ENCODE results near the gene RSF1.
"Not testable (repeated sequence)": the region's sequence is repeated elsewhere in the genome, so short reads cannot be mapped to it uniquely, and the experiment has no call there.

RSF1 gene, protein sequence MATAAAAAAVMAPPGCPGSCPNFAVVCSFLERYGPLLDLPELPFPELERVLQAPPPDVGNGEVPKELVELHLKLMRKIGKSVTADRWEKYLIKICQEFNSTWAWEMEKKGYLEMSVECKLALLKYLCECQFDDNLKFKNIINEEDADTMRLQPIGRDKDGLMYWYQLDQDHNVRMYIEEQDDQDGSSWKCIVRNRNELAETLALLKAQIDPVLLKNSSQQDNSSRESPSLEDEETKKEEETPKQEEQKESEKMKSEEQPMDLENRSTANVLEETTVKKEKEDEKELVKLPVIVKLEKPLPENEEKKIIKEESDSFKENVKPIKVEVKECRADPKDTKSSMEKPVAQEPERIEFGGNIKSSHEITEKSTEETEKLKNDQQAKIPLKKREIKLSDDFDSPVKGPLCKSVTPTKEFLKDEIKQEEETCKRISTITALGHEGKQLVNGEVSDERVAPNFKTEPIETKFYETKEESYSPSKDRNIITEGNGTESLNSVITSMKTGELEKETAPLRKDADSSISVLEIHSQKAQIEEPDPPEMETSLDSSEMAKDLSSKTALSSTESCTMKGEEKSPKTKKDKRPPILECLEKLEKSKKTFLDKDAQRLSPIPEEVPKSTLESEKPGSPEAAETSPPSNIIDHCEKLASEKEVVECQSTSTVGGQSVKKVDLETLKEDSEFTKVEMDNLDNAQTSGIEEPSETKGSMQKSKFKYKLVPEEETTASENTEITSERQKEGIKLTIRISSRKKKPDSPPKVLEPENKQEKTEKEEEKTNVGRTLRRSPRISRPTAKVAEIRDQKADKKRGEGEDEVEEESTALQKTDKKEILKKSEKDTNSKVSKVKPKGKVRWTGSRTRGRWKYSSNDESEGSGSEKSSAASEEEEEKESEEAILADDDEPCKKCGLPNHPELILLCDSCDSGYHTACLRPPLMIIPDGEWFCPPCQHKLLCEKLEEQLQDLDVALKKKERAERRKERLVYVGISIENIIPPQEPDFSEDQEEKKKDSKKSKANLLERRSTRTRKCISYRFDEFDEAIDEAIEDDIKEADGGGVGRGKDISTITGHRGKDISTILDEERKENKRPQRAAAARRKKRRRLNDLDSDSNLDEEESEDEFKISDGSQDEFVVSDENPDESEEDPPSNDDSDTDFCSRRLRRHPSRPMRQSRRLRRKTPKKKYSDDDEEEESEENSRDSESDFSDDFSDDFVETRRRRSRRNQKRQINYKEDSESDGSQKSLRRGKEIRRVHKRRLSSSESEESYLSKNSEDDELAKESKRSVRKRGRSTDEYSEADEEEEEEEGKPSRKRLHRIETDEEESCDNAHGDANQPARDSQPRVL (N-terminal part only)

DNA sequence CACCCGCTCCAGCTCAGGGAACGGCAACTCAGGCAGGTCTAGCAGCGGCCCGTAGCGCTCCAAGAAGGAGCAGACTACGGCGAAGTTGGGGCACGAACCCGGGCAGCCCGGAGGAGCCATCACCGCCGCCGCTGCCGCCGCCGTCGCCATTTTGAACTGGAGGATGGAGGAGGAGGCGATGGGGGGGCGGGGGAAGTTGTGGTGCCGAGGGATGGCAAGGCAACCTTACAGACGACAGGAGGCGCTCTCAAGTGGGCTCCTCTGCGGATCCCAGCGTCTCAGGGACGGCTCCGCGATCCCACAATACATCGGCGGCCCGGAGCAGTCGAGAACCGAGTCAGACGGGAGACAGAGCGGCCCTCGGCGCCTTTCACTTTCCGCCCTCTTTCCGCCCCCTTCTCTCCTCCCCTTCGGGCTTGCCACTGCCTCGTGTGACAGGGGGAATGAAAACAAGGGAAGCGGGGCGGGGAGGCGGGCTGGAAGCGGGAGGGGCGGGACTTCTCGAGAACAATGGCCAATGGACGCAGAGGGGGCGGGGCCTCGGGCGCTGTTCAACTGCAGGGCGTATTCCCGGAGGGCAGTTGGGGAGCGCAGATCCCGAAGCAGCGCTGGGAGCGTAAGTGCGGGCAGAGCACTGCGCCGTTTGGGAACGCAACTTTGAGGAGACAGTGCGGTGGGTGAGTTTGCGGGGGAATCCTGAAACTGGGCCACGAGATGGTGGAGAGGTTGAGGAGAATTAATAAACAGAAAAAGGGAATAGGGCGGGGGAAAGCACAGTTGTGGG lies at the start of gene RSF1, which contains the start of gene AAMDC:
TSS of gene RSF1 (minus strand) at position 158 of the 784 bp plus-strand sequence. CDS start at position 150, 8 bp downstream.
TSS of gene AAMDC (plus strand) at position 580 of the 784 bp plus-strand sequence. CDS start 21,353 bp downstream, outside the sequence.
- peak; percentile 98 for DNase-seq

DNA sequence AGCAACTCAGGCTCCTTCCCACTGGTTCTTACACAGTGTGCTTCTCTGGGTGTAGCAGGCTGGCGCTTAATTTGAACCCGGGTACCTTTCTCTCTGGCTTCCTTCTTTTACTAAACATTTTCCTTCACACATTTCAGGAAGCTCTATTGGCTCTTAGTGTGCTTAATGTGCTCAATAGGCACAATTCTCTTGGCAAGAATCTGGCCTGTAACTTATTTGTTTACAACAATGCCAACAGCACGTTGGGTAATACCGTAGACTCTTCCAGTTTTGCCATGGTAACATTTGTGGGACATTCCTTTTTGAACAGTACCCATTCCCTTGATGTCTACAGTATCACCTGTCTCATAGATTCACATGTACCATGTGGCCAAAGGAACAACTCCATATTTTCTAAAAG lies 48.2 kb upstream of the RSF1 start:
- DNase-seq = no peak

DNA sequence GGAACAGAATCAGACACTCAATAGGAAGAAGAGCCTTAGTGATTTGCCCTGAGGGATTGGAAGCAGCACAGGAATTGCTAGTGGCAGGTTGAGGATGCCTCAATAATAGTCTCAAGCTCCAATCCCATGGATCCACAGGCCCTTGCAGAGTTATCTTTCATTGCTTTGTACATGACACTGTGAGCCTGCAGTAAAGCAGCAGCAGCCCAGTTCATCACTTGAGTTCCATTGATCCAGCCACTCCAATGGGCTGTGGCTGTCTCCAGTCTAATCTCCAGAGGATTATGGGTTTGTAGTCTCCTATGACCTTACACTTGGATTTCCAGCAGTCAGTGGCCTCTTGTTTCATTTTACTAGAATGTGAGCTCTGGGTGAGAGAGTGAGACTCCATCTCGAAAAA lies 45.8 kb upstream of the RSF1 start:
- DNase-seq = no peak

DNA sequence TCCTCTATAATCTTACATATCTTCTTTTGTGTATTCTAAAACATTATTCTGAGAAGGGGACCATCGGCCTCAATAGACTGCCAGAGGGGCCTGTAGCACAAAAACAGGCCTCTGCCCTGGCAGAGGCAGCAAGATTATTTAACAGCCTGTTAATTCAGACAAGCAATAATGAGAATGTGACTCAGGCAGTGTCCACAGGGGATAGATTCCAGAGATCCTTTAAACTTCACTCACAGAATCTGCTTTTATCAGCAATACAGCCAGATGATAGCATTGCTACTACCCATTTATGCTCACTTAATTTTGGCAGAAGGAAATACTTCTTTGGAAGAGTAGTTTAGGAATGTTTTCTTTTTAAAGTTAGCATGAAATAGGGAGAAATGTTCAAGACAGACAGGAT lies 45.3 kb upstream of the RSF1 start:
- no peak for DNase-seq

DNA sequence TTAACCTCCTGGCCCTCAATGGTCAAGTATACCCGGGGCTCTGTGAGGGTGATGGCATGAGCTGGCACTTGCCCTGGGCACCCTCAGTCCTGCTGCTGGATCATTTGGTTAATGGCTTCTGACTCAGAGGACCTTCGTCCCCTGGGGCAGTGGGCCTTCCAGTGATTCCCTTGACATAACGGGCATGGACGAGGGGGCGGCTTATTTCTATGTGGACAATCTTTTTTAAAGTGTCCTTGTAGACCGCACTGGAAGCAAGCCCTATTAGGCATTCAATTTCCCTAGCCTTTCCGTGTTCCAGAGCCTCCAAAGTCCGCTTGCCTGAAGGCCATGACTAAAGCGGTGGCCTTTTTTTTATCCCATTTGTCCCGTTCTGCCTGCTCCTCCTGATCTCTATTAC lies 40.9 kb upstream of the RSF1 start:
- not testable (repeated sequence) for DNase-seq

DNA sequence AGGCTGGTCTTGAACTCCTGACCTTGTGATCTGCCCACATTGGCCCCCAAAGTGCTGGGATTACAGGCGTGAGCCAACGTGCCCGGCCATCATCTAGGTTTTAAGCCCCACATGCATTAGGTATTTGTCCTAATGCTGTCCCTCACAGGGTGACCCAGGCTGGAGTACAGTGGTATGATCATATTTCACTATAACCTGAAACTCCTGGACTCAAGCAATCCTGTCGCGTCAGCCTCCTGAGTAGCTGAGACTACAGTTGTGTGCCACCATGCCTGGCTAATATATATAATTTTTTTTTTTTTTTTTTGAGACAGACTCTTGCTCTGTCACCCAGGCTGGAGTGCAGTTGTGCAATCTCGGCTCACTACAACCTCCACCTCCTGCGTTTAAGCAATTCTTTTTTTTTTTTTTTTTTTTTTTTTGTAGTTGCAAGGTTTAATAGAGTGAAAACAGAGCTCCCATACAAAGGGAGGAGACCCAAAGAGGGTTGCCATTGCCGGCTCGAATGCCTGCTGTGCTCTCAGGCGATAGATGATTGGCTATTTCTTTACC lies 37.5 kb upstream of the RSF1 start:
- DNase-seq = not testable (repeated sequence)

DNA sequence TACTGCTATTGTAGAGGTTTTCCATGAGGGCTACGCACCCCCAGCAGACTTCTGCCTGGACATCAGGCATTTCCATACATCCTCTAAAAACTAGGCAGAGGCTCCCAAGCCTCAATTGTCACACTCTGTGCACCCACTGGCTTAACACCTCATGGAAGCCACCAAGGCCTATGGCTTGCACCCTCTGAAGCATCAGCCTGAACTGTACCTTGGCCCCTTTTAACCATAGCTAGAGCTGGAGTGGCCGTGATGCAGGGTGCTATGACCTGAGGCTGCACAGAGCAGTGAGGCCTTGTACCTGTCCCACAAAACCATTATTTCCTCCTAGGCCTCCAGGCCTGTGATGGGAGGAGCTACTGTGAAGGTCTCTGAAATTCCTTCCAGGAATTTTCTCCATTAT lies 34.3 kb upstream of the RSF1 start:
- no peak for DNase-seq

DNA sequence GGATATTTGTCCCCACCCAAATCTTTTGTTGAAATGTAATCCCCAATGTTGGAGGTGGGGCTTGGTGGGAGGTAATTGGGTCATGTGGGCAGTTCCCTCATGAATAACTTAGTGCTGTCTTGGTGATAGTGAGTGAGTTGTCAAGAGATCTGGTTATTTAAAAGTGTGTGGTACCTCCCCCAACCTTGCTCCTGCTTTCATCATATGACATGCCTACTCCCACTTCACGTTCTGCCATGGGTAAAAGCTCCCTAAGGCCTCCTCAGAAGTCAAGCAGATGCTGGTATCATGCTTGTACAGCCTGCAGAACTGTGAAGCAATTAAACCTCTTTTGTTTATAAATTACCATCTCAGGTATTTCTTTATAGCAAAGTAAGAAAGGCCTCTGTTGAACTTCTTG lies 31.0 kb upstream of the RSF1 start:
- DNase-seq = no peak

DNA sequence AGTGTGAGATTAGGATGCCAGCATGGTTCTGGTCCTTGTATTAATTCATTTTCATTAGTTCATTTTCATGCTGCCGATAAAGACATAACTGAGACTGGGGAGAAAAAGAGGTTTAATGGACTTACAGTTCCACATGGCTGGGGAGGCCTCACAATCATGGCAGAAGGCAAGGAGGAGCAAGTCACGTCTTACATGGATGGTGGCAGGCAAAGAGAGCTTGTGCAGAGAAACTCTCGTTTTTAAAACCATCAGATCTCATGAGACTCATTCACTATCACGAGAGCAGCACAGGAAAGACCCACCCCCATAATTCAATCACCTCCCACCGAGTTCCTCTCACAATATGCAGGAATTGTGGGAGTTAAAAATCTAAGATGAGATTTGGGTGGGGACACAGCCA lies 23.2 kb upstream of the RSF1 start:
- not testable (repeated sequence) for DNase-seq

DNA sequence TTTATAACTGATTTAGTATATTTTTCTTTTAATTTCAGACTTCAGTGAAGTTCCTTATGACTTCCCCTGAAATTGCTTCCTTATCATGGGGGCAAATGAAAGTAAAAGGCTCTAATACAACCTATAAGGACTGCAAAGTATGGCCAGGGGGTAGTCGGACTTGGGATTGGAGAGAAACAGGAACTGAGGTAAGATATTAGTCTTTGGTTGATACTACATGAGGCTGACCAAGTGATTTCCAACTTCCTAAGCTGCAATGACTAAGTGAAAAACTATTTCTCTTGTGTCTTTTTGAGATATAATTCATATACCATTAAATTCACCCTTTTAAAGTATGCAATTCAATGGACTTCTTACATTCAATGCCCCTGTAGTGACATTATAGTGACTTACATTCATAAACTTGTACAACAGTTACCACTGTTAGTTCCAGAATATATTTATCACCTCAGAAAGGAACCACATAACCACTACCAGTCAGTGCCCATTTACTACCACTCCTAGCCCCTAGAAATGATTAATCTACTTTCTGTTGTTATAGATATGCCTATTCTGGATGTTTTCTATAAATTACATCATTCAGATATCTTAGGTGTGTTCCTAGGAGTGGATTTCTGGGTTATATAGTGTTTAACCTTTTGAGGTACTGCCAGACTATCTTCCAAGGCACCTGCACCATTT lies 22.1 kb upstream of the RSF1 start:
- DNase-seq = no peak

DNA sequence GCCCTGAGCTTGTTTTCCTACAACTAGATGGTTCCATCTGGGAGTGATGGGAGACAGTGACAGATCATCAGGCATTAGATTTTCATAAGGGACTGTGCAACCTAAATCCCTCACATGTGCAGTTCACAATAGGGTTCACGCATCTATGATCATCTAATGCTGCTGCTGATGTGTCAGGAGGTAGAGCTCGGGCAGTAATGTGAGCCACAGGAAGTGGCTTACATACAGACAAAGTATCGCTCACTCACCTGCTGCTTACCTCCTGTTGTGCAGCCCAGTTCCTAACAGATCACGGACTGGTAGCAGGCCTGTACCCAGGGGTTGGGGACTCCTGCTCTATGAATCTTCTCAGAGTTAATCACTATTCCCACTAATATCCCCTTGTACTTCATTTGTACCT lies 12.8 kb upstream of the RSF1 start:
- no peak for DNase-seq

DNA sequence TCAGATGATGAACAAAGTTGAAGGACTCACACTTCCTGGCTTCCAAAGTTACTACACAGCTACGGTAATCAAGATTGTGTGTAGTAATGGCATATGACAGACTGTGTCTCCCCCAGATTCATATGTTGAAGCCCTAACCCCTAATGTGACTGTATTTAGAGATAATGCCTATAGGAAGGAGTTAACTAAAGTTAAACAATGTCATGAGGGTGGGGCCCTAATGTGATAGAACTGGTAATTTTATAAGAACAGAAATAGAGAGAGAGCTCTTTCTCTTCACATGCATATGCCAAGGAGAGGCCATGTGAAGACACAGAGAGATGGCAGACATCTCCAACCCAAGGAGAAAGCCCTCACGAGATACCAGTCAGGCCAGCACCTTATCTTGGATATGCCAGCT lies 8.4 kb upstream of the RSF1 start:
- no peak for DNase-seq

DNA sequence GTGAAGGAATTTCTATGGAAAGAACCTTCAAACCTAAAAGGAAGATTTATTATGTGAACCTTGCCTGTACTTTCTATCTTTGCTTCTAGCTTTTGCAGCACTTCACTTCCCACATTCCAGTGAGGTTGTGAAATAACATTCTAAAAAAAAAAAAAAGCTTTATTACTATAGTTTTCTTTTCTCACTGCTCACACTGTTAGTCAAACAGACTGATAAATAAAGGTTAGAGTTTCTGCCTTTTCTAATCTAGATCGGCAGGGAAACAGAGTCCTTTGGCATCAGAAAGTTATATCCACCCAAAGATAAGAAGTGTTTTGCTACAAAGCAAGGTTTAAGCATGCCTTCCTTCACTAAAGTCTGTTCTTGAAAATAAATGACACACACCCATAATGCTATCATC lies 3.3 kb upstream of the RSF1 start:
- DNase-seq = no peak

DNA sequence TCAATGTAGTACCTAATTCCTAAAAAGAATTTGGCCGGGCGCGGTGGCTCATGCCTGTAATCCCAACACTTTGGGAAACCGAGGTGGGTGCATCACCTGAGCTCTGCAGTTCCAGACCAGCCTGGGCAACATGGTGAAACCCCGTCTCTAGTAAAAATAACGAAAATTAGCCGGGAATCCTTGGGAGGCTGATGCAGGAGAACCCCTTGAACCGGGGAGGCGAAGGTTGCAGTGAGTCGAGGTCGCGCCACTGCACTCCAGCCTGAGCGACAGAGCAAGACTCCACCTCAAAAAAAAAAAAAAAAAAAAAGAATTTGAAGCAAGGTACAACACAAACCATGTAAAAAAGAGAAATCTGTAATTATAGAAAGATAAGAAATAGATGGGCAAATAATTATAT lies 1.6 kb upstream of the RSF1 start:
- DNase-seq = not testable (repeated sequence)

DNA sequence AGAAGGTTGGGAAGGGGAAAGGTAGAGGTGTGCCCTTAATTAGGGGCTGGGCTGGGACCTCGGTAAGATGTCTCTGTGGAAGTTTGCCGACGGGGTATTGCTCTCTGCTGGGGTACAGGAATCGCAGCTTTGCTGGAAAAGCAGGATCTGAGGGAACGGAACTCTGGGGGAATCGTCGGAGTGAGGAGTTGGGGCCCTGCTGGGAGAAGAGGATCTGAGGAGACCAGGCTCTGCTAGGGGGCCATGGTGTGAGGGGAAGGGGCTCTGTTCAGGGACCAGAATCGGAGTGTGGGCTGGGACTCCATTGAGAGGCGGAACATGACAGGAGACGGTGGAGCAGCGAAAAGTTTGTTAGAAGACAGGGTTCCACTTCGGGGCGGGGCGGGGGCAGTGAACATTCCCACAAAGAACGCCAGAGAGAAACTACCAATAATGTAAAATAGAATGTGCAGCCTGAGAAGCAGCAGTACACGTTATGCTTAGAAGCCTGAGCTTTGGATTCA lies 878 bp upstream of the RSF1 start:
- no peak for DNase-seq

DNA sequence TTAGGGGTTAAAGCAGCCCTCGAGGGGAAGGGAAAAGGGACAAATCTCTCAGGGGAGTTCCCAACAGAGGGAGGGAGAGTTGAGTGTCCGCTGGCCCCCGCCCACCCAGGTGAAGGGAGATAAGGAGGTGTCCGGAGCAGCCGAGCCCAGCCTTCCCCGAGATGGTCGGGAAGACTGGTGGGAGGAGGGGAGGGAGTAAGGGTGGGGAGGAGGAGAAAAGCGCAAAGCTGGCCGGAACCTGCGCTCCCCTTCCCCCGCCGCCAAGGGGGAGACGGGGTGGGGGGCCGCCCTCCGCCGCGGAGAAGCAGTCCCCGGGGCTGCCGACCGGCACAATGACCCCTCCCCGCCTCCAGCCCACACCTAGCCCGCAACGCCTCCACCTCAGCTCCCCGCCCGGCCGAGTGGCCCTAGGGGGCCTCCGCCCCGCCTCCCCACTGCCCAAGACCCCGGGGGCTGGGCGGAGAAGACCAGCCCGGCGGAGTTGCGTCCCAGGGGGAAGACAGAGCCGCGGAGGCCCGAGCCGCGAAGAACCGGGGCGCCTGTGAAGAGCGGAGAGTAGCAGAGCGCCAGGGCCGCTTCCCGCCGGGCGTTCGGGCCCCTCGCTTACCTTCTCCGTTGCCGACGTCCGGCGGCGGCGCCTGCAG lies 479 bp downstream of the RSF1 start:
- peak; percentile 24 for DNase-seq

DNA sequence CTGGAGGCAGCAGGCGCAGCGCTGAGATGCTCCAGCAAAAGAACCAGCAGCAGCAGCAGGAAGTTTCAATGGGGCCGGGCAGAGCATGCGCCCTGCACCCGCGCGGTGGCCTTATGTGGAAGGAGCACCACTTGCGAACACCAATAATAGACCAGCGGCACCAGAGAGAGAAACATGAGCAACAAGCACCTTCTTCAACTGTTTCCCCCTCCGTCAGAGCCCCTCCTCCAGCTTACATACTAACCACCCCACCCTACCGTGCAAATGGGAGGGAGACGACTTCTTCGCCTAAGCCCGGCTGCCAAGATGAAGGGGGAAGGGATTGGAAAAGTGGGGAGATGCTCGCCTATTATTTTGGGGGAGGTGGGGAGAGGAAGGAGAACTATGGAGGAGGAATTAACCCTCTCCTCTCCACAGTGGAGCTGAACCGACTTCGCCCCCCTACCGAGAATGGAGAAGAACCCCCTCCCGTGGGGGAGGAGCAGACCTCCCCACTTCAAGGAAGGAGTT lies 1.1 kb downstream of the RSF1 start:
- DNase-seq = peak; percentile 86

DNA sequence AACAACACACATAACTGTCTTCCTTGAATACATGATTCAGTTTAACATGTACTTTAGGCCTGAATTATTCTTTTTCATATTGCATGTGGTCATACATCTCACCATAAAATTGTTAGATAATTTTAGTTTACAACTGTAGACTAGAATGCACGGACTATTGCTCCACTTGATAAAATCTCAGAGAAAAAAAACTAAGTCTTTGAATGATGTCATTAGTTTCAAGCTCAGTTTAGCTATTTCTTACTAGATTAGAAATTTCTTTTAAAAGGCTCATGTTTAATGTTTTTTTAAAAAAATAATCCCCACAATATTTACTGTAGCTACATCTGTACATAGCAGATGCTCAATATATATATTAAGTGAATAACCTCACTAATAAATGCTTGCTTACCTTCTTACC lies 5.1 kb downstream of the RSF1 start:
- DNase-seq = no peak

DNA sequence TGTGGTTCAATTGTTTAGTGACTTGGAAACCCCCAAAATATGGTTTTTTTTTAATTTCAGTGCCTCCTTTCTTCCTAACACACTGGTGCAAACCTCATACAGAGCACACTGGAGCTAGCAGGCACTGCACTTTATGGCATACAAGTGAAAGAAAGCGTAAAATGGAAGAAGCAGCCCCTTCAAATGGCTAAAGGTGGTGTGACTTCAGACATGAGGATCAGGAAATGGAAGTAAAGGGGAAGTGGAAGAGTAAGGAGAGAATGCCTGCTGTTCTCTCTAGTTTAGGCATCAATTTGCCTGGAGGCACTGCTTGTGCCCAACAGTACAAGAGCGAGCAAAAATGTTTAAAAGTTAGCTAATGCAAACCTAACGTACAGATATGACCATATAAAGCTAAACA lies 5.7 kb downstream of the RSF1 start:
- DNase-seq = no peak

DNA sequence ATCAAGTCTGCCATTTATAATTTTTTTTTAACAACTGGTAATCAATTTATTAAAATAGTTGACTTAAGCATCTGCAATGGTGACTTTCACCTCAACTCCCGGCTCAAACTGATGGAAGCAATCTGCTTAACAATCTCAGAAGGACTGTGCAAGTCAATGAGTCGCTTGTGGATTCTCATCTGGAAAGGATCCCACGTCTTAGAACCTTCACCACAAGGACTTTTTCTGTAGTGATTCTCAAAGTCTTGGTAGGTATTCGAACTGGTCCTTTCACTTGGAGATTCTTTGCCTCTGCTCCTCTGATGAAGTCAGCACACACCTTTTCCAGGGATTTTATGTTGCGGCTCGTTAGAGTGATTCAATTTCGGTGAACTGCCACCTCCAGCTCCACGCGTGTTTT lies 7.3 kb downstream of the RSF1 start:
- no peak for DNase-seq

Data from CD4-positive, alpha-beta T cell treated with Interleukin-4 for 4 hours (primary cell).